Stimulated activated CD8-positive, alpha-beta memory T cell treated with anti-CD3 and anti-CD28 coated beads, Interleukin-2, amount 100 ng/mL, for 48 hours (primary cell): ENCODE measurements around the gene CD40.

Source experiments
- DNase-seq, 2 donors: peaks; one replicate each; pipeline ENCODE4 v3.0.0-alpha.2; 2020; ENCODE audit warnings: low read depth in 2 of 2

Gene CD40

DNA sequence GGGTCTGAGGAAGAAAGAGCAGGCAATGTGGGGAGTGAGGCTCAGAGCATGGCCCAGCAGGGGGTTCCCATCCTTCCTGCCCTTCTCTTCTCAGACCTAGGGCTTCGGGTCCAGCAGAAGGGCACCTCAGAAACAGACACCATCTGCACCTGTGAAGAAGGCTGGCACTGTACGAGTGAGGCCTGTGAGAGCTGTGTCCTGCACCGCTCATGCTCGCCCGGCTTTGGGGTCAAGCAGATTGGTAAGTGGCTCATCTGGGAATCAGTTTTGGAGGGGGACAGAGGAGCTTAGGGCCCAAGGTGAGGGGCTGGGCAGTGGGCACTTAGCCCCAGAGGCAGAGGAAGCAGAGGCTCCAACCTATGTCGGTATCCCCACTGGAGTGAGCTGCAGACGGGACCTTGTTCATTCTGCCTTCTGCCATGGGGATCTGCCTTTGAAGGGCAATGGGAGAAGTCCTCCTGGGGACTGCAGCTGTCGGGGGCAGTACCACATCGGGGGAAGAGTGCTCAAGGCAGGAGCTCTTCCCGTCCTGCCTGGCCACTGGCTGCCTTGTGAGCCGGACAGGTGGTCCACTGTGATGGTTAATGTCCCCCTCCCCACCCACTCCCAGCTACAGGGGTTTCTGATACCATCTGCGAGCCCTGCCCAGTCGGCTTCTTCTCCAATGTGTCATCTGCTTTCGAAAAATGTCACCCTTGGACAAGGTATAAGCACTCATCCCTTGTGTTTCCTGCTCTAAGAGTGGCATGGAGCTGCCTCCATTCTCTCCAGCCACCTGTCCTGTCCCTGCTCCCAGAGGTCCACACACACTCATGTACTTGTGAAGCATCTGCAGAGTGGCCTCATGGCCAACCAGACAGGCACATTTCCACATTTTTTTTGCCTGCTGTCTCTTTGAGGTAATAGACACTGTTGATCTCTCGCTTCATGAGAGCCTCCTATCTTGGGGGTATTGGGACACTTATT is 4.7 kb downstream of the CD40 start:
- DNase-seq: no peak

DNA sequence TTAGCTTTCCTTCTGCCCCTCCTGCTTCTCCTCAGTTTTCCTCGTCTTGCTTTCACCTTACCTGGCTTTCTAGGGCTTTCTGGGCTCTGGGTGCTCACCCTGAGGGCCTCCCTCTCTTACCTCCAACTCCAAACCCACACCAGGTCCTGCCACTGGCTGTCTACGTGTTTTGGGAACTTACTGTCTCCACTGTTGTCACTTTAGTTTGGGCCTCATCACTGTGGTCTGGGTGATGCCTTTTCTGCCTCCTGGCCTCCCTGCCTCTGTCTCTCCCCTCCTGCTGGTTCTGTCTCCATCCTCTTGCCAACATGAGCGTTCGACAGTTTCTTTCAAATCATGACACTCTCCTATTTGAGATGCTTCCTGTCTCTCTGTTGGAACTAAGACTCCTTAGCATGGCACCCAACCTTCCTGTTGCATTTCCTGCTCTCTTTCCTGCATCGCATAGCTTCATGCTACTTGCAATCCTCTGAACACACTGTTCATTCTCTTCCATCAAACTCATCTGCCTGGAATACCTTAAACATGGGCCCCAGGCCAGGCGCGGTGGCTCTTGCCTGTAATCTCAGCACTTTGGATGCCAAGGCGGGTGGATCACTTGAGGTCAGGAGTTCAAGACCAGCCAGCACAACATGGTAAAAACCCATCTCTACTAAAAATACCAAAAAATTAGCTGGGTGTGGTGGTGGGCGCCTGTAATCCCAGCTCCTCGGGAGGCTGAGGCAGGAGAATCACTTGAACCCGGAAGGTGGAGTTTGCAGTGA is 5.5 kb downstream of the CD40 start:
- no peak for DNase-seq

DNA sequence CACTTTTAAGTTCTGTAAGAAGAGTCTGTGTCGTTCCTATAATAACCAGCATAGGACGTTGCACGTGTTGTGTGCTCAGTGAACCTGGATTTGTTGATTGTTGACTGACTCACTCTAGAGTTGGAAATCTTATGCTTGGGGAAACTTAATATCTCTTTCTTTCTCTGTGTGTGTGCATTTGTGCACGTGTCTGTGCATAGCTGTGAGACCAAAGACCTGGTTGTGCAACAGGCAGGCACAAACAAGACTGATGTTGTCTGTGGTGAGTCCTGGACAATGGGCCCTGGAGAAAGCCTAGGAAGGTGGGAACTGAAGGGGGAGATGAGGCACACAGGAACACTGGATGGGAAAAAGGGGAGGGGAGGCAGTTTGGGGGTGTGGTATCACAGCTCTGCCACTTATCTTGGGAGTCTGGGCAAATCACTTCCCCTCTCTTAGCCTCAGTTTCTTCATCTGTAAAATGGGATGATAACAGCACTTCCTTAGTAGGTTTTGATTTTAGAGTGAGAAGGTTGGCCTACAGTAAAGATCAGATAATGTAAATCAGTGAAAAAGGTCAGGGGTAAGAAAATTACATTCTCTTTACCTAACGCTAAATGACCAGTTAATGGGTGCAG is 8.4 kb downstream of the CD40 start:
- no peak for DNase-seq

DNA sequence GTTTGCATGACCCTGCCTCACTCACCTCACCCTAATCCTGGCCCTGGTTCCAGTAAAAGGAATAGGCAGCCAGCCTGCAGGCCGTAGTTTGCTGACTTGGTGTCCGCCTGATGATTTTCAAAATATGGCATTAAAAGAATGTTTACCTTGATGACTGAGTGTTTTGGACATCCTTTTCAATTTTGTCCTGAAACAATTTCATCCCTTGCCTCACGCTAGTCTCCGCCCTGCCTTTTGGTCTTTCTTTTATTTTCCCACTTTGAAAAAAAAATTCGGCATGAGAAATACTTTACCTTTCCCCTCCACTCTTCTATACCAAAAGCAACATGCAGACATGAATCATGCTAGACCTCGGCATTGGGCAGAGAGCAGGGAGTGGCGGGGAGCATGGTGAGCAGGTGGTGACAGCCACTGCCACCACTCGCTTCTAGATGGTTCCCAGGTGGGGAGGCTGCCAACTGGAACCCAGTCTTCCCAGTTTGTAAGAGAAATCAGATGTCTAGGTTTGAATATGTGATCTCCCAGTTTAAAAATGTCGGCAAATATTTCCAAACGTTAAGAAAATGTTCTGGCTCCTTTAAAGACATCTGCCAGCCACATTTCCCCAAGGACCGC is 9.4 kb downstream of the CD40 start:
- no peak for DNase-seq

DNA sequence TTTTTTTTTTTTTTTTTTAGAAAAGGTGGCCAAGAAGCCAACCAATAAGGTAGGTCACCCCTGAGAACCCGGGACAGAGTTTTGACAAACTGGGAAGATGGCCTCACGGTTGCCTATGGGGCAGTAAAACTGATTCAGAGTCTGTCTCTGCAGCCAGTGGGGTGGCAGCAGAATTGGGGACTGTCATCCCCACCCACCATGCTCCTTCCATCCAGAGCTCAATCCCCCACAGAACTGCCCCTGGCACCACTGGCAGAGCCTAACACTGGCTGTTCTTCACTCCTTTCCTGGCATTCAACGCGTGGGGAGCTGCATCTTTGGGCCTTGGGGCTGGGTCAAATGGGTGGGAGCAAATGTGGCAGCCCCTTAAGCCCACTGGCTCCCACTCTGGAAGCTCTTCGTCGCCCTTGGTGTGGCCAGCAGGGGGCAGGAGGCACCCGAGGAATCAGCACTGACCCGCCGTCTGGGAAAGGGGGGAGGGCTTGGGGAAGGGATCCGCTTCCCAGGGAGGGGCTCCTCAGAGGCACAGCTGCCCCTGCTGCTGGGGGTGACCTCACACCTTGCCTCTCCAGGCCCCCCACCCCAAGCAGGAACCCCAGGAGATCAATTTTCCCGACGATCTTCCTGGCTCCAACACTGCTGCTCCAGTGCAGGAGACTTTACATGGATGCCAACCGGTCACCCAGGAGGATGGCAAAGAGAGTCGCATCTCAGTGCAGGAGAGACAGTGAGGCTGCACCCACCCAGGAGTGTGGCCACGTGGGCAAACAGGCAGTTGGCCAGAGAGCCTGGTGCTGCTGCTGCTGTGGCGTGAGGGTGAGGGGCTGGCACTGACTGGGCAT is 10.4 kb downstream of the CD40 start:
- DNase-seq: no peak

DNA sequence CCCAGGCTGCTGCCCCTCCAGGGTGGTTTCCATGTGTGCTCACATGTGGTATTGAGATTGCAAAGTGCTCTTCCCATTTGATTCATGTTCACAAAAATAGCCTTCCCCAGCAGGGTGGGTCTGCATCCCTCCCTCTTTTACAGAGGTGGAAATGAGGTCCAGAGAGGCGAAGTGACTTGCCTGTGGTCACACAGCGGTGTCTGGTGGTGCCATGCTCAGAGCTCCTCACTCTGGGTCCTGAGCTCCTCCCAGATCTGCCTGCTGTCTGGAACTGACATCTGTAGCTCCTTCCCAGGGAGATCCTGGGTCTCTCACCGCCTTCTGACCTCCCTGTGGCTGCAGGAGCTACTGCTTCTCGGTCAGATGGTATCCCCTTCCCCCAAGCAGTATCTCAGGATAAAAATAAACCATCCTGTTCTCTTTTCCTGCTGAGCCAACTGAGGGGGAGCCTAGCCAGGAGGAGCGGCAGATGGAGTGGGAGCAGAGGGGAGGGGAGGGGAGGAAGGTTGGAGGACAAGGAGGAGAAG is 11.9 kb downstream of the CD40 start:
- DNase-seq: no peak

DNA sequence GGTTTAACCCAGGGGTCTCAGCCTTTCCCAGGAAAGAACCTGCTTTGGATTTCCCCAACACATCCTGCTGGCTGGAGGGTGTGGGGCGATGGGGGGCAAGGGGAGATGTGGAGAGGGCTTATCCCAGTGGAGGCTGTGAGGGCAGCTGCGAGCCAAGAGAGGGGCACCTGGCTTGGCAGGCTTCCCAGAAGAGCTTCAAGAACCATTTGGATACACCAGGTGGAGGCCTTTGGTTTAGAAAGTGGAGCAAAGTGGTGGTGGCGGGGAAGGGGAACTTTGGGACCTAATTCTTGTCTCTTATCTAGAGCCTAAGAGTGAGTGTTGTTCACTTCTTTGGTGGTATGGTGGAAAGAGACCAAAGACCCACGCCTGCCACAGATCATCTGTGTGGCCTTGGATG is 12.4 kb downstream of the CD40 start:
- DNase-seq: no peak

DNA sequence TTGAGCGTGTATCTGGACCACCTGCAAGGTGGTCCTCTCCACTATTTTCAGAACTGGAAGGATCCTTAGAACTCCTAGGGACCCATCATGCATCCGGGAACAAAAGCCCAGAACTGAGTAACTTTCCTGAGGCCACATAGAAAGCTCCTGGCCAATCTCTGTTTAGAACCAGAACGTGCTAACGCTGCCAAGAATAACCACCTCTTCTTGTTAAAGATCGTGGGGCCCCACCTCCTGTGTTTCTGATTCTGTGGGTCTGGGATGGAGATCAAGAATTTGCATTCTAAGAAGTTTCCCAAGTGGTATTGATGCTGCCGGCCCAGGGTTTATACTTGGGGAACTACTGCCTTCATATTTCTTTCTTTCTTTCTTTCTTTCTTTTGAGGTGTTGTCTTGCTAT is 13.3 kb downstream of the CD40 start:
- no peak for DNase-seq

- peak; percentile 51 to 59 for DNase-seq
Observed at GRCh38 chr20:46132705-46133120, 14.6 kb downstream of the CD40 start.

GRCh38 chr20:46133886-46134654 is 16.0 kb downstream of the CD40 start:
- no peak for DNase-seq

- DNase-seq: no peak
Observed at GRCh38 chr20:46134716-46135115, 16.6 kb downstream of the CD40 start.

DNA sequence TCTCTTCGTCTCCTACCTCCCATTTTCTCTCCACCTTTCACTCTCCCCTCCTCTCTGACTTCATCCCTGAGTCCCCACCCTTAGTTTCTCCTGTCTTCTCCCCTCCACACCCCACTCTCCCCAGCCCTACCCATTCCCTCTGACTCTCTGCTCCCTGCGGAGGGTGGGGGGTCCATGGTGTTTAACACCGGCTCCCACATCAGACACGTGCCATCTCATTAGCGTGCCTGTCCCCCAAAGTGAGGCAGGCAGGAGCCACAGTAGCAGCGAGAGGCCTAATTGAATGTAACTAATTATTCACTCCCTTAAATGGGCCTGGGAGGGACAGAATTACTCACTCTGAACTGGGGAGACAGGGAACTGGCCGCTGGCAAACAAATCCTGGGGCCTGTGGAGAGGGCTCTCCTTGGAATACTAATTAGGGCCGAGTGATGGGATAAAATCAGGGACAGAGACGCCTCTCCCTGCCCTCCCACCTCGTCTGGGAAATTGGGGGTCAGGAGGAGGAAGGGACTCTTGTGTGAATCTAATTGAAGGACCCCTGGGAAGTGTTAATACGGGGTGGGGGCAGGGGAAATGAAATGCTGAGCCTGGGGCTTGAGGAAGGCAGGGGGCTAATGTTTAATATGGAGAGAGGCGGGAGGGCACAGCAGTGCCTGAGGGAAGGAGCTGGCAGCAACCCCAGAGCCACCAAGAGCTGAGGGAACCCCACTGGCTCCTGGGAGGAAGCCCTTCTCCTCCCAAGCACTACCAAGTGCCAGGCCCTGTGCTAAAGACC is 17.9 kb downstream of the CD40 start:
- DNase-seq: no peak

- DNase-seq: no peak
Observed at GRCh38 chr20:46137816-46138215, 19.7 kb downstream of the CD40 start.

GRCh38 chr20:46139266-46139889 is 21.3 kb downstream of the CD40 start:
- no peak for DNase-seq

- no peak for DNase-seq
Observed at GRCh38 chr20:46139908-46140482, 21.9 kb downstream of the CD40 start.

GRCh38 chr20:46142124-46142523 is 24.0 kb downstream of the CD40 start:
- no peak for DNase-seq

DNA sequence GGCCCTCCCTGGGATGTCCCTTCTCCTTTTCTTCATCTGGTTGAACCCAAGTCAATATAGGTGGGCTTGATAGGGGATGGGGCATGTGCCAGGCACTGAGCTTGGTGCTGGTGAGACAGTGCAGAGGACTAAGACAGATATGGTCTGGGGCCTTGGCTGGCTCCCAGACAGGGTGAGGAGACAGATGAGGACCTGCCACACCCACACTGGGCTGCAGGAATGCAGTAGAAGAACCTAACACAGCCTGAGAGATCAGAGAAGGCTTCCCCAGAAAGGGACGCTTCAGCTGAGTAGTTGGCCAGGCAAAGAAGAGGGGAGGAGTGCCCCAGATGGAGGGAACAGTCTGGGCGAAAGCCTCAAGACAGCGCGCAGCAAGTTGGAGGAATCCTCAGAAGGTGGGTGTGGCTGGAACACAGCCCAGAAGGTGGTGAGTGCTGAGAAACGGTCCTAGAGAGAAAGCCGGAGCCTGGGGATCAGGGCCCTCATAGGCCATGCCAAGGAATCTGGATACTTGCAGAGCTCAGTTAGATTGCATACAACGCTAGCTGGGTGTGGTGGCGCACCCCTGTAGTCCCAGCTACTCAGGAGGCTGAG is 26.4 kb downstream of the CD40 start:
- no peak for DNase-seq

DNA sequence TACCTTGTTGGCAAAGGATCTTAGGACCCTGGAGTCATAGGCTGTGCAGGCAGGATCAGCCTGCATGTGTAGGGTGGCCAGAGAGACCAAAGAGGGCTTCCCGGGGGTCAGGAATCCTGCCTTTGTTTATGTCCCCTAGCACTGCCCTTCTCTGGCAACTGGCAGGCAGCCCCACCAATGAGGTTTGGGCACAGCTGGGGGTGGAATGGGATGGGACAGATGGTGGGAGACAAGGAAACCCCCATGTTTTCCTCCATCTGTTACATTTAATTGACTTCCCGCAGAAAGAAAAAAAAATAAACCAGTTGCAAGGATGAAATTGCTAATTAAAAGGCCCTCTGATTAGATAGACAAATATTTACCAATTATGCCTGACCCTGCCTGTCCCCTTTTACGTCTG is 27.6 kb downstream of the CD40 start:
- DNase-seq: no peak
